T47D (cell line): ENCODE measurements around the gene CSNK1G3.

Experiments
- DNase-seq, 2 experiments: peaks; one replicate each; pipeline versions ENCODE4 v3.0.0 to v3.0.0-alpha.2; 2011 to 2012; ENCODE audit warnings: low read depth in 1 of 2, low spot score in 1 of 2
- JUND ChIP-seq: IDR thresholded peaks from 2 replicates; pipeline ENCODE4 v1.6.1; 2012; ENCODE audit warnings: low read depth
- in situ Hi-C: cut with HindIII; loops from 2 replicates; pipeline ENCODE4 v1.10.0; 2016; ENCODE audit warnings: low sequenced_read_pairs, low pct_unique_long_range_greater_than_20kb

Gene CSNK1G3

DNA sequence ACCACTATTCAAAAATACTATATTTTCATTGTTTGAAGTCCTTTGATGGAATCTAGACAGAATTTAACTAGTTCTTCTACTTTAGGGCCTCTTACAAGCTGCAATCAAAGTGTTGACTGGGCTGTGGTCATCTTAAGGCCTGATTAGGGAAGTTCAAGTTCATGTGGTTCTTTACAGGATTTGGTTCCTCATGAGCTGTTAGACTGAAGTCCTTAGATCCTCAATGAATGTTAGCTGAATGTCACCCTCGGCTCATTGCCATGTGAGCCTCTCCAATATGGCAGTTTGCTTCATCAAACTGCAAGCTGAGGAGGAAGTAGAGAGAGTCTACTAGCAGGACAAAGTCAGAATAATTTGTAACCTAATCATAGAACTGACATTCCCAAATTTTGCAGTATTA is 135.1 kb downstream of the CSNK1G3 start:
- DNase-seq = no peak
- in situ Hi-C loops = no loop called here
- TF ChIP-seq JUND = no peak

GRCh38 chr5:123651234-123651633 is 139.3 kb downstream of the CSNK1G3 start:
- DNase-seq = no peak
- TF ChIP-seq JUND = no peak
- in situ Hi-C loops = no loop called here

- no peak for DNase-seq
- no peak for TF ChIP-seq JUND
- in situ Hi-C loops = no loop called here
Measured at GRCh38 chr5:123659011-123659410, 147.0 kb downstream of the CSNK1G3 start.

- TF ChIP-seq JUND = no peak
- in situ Hi-C loops = no loop called here
- no peak for DNase-seq
Measured at GRCh38 chr5:123659495-123659894, 147.5 kb downstream of the CSNK1G3 start.

DNA sequence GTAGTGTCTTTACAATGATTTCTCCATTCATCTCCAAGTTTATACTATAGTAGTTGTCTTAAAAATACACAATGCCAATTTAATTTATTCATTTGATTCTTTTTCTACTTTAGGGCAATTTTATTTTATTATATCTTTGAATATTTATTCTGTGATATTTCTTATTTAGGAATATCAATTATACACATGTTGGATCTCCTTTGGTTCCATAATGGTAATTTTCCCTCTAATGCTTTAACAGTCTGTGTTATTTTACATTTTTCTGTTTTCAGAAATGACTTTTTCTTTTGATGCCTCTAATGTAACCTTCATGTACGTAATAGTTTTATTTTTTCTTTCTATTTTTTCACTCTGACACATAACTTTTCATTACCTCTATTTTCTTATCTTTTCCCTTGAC is 153.0 kb downstream of the CSNK1G3 start:
- DNase-seq = no peak
- TF ChIP-seq JUND = no peak
- in situ Hi-C loops = no loop called here

- DNase-seq = peak in 1 of 2 experiments; percentile 48
- in situ Hi-C loops = no loop called here
- no peak for TF ChIP-seq JUND
Measured at GRCh38 chr5:123665822-123666371, 153.9 kb downstream of the CSNK1G3 start.
